Stimulated activated naive CD4-positive, alpha-beta T cell (primary cell): ENCODE results near the gene ZNF226.
"Not testable (repeated sequence)": the region's sequence is repeated elsewhere in the genome, so short reads cannot be mapped to it uniquely, and the experiment has no call there.

ENCODE experiments used
- DNase-seq, 6 experiments: peaks; one replicate each; lab custom pipeline; 2025; lab: John Stamatoyannopoulos, UW

ZNF226 gene

GRCh38 chr19:44212250-44212865, 47.5 kb downstream of the ZNF226 start, which contains the start of gene ZNF227:
Gene ZNF227, plus strand, starts transcription at chr19:44212532. Its CDS starts 5,261 bp downstream, at chr19:44217793.
- peak; percentile 53 to 82 (median 68) for DNase-seq

- no peak for DNase-seq
Observed at GRCh38 chr19:44212866-44213346, 48.0 kb downstream of the ZNF226 start.

GRCh38 chr19:44219926-44220325, 55.0 kb downstream of the ZNF226 start:
- not testable (repeated sequence) for DNase-seq

- DNase-seq: not testable (repeated sequence)
Observed at GRCh38 chr19:44220761-44221160, 55.9 kb downstream of the ZNF226 start.

- not testable (repeated sequence) for DNase-seq
Observed at GRCh38 chr19:44221291-44221690, 56.4 kb downstream of the ZNF226 start.
